Activated naive CD4-positive, alpha-beta T cell treated with Interleukin-2 at 50 U/mL for 16 hours (primary cell): ENCODE results near the gene KY.

ENCODE experiments used
- DNase-seq: peaks from one replicate; pipeline ENCODE4 v3.0.0-alpha.2; 2020

The KY gene, protein sequence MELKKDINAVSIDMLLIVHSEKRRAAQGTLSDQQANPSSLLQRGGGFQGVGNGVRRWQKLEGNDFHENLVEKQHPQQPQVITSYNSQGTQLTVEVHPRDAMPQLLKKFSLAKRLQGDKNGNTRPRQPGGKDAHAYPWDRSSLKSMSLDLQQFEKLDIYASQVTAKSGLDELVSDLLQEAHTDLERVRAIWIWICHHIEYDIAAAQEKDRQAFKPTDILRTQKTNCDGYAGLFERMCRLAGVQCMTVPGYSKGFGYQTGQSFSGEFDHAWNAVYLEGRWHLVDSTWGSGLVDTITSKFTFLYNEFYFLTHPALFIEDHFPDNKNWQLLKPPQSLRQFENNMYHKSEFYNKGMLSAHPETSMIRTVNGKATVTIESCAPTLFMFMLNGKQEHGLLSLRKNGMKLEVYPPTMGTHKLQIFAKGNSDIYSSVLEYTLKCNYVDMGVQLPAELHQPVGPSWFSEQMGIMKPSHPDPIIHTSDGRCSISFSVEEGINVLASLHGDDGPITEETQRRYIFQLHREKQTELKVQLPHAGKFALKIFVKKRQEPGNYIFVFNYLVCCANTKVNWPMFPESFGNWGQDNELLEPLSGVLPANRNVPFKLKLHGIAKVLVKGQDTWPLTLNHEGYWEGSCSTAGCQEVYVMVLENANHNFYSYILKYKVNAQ

DNA sequence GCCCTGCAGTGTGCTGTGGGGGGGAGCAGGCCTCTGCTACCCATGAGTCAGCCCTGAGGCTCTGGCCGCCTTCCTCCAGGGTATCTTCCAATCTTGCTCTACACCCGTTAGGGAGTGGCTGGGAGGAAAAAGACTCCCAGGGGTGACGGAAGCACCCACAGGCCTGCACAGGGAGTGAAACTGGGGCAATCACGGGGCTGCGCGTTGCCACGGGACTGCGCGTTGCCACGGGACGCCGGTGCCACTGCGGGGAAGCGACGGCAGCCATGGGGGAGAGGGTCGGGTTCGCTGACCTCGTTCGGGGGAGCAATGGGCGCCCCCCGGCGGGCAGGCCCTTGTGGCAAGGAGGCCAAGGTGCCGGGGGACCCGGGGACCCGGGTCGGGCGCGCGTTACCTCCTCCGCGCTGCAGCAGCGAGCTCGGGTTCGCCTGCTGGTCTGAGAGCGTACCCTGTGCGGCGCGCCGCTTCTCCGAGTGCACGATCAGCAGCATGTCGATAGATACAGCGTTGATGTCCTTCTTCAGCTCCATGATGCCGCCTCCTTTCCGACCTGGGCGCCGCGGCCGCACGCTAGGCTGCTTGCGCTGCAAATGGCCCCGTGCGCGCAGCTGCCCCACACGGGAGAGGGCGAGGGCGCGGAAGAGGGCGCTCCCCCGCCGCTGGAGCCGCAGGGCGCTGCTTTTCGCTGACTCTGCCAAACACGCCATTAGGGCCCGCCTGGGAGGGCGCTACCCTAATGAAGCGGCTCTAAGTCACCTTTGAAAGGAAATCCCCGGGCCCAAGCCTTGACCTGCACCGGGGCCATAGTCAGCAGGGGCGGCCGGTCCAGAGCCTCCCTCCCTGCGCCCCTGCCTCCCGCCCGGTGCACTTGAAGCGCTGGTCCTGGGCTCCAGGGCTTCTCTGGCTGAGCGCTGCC lies at the start of gene KY:
Gene KY (minus strand): TSS at position 592 of the 916 bp plus-strand sequence. CDS start 62 bp downstream, at position 530.
- no peak for DNase-seq

DNA sequence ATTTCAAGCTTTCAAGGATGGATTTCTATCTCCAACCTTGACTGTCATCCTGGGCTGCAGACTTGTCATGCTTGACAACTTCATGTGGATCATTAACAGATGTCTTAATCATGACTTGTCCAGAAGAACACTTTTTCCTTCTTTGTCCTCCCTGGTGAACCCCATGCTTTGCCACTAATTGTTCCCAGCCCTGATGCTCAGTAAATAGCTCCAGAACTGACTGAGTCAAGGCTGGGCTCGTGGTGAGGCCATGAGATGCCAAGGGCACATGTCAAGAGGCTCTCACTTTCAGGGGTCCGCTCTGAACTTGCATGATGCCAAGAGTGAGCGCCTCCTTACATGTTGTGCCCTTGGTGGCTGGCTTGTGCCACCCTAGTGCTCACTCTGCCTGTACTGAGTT lies 48.9 kb upstream of the KY start:
- no peak for DNase-seq

DNA sequence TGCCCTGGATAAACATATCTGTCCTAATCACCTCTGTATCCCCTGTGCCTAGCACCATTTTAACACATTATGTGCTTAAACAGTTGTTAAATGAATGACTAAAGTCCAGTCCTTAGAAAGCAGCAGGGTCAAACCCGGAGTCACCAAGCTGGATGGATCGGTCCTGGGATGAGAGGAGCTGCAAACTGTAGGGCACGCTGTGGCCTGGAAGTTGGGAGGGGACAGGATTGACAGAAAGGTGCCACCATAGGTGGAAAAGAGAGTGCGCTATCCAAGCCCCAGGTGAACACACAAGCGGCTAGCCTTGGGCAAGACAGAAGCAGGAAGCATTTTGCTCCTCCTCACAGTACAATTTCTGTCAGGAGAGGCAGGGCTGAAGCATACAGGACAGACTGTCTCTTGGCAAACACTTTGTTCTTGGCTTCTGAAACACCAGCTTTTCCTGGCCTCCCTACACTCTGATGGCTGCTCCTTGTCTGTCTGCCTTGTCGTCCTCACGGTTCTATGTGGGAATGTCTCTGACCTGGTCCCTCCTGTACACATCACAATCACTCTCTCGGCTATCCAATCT lies 48.4 kb upstream of the KY start:
- no peak for DNase-seq

DNA sequence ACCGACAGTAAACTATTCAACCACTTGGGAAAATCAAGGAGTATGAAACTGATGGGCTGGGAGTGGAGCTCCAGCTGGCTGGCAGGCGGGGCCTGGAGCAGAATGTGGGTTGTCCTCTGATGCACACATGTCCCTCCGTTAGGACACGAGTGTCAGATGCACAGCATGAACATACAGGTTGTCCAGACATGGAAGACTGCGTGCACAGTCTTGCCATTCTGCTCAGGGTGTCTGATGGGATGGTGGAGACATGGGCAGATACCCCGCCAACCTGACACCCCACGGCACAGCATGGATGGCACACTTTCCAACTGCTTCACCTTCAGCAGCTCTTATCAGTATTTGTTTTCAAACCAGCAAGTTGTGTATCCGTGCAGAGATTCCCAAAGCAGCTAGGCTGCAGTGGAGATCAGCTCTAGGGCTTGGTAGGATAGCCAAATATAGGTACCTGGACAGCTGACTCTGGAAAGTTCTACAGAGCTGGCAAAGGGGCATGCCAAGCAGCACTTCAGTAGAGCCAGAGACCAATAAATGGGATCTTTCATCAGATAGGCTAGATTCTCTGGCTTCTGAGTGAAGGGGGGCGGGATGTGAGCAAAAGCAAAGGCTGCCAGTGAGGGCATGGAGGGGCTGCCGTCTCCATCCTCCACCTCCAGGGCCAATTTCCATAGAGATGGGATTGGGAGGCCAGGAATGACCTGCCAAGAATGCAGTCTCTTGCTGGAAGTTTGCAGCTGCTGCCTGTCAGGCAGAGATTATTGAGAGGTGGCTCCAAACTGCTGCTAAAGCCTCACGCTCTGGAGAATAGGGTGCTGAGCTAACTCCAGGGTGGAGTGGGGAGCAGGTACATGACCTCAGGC lies 47.2 kb upstream of the KY start:
- DNase-seq = no peak

DNA sequence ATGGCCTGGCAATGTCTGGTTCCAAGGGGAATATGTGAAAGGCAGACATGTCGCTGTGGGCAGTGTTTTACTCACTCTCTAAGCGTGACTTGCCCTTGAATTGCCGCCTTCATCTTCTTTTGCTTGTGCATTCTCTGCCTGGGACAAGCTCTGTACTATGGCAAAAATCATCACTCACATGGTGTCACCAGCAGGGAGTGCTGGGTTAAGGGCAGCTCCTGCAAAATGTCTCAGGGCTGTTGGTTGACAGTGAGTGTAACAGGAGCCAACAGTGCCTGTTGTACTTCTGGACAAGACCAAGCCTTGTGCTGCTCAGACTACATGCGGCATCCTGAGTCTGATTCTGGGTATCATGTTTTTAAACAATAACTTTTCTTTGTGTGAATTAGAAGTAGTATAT lies 45.3 kb upstream of the KY start:
- DNase-seq = no peak

DNA sequence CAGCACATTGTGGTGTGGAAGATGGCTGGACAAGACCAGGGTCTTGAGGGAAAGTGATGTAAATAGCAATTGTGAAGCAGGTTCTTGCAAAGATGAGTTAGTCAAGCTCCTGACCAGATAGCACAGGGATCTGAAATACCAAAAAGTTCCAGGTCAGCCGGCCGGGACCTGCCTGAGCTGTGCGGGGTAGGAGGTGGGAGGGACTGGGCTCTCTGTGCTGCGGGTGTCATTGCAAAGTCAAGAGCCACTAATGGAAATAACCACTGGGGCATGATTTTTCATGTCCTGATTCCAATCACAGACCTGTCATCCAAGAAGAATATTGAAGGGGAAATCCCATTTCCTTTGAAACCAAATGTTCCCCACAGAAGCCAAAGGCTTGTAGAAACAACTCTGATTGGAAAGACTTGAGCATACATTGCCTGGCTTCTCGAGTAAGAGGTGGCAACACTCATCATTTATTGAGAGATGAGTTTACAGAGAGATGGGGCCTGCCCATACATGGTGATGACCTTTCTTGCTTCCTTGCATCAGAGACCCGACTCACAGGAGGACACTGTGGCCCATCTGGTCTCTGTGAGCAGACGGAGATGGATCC lies 44.2 kb upstream of the KY start:
- DNase-seq = no peak

DNA sequence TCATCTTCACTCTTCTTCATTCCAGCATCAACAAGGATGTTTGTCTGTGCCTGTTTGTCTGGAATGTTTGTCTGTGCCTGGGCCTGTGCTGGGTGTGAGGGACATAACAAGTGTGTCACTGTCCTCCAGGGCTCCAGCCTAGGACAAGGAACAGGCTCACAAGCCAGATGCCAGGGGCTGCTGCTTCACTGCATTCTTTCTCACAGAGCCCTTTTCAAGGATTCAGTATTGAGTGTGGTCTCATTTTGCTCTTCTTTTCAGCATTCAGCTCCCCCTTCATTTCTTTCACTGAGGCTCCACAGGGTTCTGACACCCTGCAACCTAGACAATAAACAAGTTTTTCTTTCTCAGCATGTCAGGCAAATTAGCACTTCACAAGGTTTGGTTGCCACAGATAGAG lies 43.6 kb upstream of the KY start:
- no peak for DNase-seq

DNA sequence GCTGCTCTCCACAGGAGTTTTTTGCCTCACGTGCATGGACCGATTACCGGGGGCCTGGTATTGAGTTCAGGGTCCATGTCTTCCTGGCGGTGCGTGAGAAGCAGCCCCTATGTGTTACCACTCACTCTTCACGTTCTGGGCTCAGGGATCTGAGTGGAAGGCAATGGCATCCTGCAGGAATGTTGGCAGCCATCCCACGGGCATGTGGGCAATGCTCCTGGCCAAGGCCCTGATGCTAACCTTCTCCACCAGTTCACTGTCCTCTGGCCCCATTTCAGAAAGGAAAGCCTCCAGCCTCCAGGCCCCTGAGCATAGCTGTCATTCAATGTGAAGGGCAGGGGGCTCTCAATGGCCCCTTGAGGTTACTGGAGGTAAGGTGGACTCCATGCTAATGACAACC lies 43.0 kb upstream of the KY start:
- DNase-seq = no peak

DNA sequence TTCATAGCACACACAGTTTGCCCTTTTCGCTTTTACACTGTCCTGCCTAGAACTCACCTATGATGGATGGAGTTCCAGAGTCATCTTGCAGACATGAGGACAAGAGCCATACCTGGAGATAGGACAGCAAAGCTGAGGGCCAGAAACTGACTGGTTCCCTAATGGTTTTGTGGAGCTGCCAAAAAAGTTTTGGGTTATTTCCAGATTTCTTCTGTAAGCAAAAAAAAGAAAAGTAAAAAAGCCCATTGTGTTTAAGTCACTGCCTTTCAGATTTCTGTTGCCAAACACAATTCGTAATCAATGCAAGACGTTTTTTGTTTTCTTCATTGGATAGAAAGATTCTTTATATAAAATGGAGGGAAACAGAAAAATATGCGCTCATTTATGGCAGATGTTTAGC lies 42.4 kb upstream of the KY start:
- no peak for DNase-seq

DNA sequence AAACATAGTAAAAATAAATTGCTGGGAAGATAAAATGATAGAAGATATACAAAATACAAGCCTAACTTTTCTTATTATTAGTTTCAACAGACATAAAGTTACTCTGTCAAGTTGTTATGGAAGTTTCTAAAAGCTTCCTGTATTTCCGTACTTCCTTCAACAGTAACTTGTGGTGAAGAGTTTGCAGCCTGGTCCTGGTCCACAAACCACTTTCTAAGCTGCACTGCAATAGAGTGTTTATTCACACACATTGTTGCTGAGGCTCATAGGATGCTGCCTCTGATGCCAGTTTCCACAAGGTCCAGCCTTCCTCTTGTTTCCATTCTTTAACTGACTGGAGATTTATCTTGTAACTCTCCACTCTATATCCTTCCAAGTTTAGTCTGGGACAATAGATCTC lies 39.4 kb upstream of the KY start:
- no peak for DNase-seq

DNA sequence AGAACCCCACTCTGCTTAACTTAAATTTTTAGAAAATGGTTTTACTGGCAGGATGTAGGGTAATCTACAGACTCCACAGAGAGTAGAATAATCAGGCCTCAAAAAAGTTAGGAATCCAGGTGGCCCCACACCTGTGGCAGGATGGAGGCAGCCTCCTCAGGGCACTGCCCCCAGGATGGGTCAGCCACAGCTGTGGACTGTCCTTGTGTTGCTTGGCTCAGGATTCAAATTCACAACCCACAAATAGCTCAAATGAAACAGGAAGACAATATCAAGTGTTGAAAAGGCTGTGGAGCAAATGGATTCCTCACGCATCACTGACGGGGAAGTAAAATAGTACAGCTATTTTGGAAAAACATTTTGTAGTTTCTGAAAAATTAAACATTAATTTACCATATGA lies 36.8 kb upstream of the KY start:
- no peak for DNase-seq

DNA sequence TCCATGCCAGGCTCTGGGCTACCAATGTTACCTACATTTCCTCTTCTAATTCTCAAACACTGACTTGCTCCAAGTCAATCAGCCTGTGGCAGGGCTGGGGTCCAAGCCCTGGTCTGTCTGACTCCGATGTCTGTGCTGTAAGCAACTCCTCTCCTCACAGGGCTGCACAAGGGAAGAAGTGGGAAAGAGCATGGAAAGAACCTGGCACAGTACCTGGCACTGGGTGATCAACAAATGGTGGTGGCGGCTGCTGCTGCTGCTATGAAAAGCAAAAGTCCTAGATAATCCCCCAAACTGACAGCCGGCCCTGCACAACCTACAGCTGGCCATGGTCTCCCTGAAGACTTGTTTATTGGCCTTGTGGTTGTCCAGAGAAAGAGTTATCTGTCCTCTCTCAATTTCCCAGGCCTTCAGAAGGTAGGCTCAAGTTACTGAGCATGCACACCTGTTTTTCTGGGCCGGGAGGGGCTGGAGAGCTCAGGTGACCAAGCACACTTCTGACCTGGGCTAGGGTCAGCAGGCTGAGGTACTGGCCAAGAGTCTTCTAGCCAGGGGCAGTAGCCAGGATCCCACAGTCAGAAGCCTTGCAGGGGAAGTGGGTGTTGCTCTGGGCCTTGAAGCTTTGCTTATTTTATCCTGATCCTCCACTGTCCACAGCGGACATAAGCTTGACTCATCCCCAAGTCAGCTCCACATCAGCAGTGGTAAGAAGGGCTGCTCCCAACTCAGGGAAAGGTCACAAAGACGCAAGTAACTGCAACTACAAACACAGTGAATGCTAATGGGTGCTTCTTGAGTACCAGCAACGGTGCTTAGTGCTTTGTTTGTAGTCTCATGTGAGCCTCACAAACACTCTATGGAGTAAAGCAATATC lies 35.3 kb upstream of the KY start:
- no peak for DNase-seq

DNA sequence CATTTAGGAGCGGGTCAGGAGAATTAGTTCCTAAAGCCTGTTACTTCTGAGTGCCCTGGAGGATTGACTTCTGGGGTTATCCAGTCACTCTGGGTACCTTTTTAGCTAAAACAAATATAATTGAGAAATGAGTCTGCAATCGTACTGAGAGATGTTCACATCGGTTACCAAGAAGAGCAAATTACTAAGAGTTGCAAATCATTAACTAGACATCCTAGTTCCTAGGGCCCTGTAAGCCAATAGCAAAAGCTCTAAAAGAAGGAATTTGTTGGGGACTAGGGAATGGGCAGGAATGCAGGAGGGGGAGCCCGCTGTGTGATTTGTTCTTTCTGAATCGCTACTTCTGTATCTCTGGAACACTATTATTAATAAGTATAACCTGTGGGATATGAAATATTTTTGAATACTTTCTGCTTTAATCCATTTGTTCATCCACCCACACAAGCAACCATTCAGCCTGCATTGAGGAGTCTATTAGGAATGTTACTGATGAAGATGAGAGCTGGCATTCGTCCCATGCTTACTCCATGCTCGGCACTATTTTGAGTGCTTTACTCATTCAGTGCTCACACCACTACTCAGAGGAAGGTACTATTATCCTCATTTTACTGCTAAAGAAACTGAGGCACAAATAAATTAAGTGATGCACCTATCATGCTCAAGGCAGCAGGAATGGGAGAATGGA lies 31.5 kb upstream of the KY start:
- DNase-seq = no peak

DNA sequence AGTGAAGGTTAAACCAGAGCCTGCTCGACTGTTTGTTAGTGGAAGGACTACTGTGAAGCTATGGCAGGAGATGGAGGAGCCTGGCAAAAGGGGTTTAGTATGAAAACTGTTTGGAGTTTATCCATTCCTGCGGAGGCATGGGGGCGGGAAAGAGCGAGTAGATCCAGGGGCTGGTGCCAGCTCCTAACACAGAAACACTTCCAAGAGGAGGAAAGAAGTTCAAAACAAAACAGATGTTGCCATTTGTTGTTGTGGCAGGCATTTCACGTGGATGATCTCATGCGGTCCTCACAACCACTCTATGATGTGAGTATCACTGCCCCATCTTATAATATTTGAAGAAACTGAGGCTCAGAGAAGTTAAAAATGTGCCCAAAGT lies 30.7 kb upstream of the KY start:
- DNase-seq = no peak

DNA sequence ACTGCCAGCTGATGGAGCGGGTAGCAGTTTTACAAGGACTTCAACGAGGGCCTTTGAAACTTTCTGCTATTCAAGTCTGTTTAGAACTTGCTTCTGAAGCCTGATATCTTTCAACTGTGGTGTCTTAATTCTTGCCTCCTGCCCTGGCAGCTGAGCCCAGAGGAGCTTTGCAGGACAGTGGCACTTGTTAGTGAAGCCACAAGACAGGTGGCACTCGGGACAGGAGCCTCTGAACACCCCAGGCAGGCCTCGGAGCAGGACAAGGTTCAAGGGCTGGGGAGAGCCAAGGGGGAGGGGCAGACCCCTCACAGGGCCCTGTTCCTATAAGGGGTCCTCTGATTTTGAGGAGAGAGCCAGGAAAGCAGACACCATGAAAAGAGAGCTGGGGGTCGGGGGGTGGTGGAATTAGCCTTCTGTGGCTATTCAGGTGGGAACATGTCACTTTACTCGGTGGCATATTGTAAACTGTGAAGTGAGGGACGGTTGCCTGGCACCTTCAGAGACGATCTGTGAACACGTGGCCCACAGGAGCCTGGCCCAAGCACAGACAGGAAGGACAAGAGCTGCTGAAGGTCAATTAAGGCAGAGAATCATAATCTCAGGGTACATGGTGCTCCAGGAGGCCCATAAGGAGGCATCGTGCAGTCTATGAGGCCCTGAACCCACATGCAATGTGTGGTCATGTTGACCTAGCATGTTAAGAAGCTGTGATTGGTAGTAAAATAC lies 30.1 kb upstream of the KY start:
- DNase-seq = no peak

DNA sequence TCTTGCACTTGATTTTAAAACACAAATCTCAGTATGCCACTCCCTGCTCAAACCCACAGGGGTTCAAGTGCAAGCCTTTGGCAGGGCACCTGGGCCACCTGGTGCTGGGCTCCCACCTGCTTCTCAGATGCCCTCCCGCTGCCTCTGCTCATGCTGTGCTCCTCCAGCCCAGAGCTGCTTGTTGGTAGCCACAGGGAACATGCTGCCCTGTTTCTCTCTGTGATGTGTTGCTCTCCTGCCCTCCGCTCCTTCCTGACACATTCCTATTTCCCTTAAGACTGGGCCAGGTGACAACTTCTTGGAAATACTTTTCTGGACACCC lies 27.1 kb upstream of the KY start:
- DNase-seq = no peak

DNA sequence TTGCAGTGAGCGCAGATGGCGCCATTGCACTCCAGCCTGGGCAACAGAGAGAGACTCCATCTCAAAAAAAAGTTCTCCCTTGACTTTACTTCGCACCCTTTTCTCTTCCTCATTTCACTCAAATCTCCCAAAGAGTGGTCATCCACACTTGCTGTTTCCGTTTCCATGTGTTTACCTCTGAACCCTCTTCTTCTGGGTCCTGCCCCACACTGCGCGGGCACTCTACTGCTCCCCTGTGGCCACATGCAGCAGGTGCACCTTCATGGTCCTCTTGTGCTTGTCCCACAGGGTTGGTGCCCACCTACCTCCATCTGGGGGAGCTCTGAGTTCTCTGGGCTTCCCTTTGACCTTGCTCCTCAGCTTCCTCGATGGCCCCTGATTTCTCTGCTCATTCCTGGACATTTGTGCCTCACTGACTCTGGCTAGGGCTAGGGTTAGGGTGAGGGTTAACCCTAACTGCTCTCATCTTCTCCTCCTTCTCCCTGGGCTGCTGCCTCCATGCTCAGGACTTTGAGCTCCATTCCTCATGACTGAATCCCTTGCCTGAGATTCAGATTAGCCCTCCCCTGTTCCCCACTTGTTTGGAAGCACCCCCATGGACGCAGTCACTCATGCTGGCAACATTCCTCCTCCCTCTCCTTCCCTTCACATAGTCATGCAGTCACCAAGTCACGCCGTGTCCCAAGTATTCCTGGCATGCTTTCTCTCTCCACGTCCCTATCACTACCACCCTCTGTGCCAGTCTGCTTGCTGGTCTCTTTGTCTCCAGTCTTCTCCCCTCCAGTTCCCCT lies 26.6 kb upstream of the KY start:
- DNase-seq = no peak

DNA sequence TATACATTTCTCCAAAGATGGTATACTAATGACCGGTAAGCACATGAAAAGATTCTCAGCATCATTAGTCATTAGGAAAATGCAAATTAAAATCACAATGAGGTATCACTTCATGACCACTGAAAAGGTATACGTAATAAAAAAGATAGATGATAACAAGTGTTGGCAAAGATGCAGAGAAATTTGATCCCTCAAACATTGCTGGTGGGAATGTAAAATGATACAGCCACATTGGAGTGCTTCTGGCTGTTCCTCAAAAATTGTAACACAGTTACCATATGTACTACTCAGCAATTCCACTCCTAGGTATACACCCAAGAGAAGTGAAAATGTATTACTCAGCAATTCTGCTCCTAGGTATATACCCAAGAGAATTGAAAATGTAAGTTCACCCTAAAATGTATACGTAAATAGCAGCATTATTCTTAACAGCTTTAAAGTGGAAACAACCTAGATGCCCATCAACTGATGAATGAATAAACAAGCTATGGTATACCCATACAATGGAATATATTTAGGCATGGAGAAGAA lies 25.0 kb upstream of the KY start:
- no peak for DNase-seq

DNA sequence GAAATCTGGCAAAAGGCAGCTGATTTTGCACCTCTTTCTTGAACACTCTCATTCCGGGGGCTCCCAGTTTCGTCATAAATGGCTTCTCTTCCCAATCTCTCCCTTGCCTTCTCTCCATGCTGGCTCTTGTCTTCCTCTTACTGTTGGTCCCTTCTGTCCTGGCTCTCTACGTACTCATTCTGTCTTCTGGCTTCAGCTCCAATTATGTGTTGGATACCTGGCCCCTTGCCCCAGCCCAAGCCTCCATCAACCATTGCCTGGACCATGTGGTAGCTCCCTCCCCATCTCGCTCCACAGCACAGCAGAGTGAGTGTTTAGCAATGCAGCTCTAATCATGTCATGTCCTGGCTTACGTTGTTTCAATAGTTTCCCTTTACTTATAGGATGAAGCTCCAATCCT lies 21.7 kb upstream of the KY start:
- no peak for DNase-seq
